GM18951 (cell line): ENCODE measurements around the gene WDFY4.

Experiments used
- POLR2A ChIP-seq: IDR thresholded peaks from 4 replicates; pipeline ENCODE4 v1.6.1; 2011; ENCODE audit warnings: mild to moderate bottlenecking; ENCODE audit not compliant: insufficient read length, insufficient read depth; ENCODE audit errors: extremely low read depth
- in situ Hi-C: fragments of 300-500 bp; cut with MboI; formaldehyde crosslinking; loops from one replicate; pipeline ENCODE4 v1.12.0; 2022; ENCODE audit warnings: low sequenced_read_pairs, mixed read lengths, inconsistent platforms; ENCODE audit not compliant: unreplicated experiment

Gene WDFY4

GRCh38 chr10:48902096-48902495 is 217.4 kb downstream of the WDFY4 start:
- in situ Hi-C loops: no loop called here
- TF ChIP-seq POLR2A: no peak

GRCh38 chr10:48903151-48903550 is 218.5 kb downstream of the WDFY4 start:
- in situ Hi-C loops: no loop called here
- TF ChIP-seq POLR2A: no peak

DNA sequence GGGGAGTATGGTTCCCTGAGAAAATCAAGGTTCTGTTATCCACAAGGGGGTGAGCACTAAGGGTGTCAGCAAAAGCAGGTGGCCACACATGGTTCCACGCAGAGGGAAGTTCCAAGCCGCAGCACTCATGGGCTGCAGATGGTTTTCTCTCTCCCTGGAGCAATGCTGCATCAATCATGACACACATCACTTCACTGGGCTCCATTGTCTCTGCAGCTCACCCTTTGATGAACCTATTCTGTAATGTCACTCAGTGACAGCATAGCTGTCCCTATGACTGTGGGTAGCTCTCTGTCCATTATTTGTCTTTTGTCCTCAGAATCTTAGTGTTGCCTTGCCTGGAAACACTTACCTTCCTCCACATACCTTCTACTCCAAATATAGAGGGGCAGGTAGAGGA is 220.2 kb downstream of the WDFY4 start:
- no peak for TF ChIP-seq POLR2A
- in situ Hi-C loops: no loop called here

- TF ChIP-seq POLR2A: no peak
- in situ Hi-C loops: no loop called here
These were observed 220.6 kb downstream of the WDFY4 start for GRCh38 chr10:48905311-48905710.

- in situ Hi-C loops: no loop called here
- TF ChIP-seq POLR2A: no peak
These were observed 222.2 kb downstream of the WDFY4 start for GRCh38 chr10:48906841-48907240.

DNA sequence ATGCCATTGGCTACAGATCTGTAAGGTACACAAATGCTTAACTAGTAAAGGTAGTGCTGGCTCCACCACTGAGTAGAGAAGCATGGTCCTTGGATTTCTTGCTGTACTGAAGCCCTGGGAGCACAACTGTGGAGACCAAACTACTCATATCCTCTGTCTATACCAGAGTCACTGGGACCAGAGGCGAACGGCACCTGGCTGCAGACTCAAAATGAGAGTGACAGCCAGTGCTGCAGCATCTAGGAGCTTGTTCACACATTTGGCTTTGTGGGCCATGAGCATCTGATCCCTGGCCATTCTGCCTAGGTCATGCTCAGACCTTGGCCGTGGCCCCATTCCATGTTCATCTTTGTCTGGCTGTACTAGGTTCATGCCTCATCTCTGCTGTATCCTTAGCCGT is 223.1 kb downstream of the WDFY4 start:
- in situ Hi-C loops: no loop called here
- TF ChIP-seq POLR2A: no peak

DNA sequence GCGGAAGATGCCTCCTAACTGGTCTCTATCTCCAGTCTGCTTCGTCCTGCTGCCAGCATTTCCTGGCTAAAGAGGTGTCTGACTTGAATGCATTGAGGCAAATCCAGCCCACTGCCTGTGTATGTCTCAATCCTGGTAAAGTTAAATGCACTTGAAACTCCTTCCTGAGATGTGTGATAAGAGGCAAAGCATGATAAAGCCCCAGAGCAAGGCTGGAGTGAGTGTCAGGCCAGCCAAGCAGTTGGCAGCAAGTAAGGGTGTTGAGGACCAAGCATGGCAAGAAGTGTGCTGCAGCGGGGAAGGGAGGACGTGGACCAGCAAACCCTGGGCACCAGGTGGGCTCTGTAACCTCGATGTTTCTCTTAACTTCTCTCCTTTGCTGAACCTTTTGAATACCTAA is 225.9 kb downstream of the WDFY4 start:
- TF ChIP-seq POLR2A: no peak

DNA sequence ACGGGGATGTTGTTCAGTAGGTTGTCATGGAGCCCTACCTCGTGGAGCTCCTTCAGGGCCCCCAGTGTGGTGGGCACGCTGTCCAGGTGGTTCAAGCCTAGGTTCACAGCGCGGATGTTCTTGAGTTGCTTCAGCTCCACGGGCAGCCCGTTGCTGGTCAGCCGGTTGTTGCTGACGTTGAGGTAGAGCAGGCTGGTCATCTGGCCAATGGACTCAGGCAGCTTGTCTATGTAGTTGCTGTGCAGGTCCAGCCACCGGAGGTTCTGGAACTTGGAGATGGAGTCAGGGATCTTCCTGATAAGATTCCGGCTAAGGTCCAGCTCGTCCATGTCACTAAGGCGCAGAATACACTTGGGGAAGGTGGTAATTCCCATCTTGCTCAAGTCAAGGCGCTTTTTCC is 229.0 kb downstream of the WDFY4 start:
- in situ Hi-C loops: no loop called here
- no peak for TF ChIP-seq POLR2A

More for the DNA sequence above, 225.9 kb downstream of the WDFY4 start:
- in situ Hi-C loops: no loop called here

- no peak for TF ChIP-seq POLR2A
- in situ Hi-C loops: no loop called here
These were observed 239.1 kb downstream of the WDFY4 start for GRCh38 chr10:48923748-48924147.

- no peak for TF ChIP-seq POLR2A
- in situ Hi-C loops: no loop called here
These were observed 240.3 kb downstream of the WDFY4 start for GRCh38 chr10:48924988-48925387.

- in situ Hi-C loops: no loop called here
- TF ChIP-seq POLR2A: no peak
These were observed 241.6 kb downstream of the WDFY4 start for GRCh38 chr10:48926255-48926654.

DNA sequence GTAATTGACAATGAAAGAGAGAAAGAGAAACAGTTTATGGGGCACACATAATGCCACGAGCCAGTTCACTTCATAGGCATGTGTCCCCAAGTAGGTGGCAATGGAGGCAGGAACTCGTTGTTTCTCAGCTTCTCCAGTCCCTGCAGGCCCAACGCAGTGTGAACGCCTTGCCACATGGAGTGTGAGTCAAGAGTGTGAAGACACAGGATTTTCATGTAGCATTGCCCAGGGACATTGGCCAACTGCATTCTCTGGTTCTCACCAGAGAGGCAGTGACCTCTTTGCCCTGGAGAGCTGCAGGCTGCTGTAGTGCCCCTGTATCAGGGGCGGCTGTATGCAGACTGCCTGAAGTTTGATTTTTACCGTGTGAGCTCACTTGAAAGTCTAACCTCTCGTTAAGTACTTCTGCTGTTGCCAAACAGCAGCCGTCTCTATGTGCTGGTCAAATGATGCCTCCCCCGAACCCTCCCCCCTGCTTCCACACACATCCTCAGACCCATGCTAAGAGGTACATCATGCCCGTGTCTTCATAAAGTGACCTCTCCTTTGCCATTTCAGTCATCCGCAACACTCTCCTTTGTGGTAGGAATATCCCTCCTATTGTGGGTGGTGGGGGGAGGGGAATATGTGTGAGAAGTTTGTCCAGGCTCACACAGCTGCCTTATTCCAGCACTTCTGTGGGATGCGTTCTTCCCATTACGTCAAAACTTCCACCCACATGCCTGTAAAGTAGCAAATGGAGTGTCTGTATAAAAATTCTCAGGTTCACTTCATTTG is 242.3 kb downstream of the WDFY4 start:
- in situ Hi-C loops: no loop called here
- no peak for TF ChIP-seq POLR2A

DNA sequence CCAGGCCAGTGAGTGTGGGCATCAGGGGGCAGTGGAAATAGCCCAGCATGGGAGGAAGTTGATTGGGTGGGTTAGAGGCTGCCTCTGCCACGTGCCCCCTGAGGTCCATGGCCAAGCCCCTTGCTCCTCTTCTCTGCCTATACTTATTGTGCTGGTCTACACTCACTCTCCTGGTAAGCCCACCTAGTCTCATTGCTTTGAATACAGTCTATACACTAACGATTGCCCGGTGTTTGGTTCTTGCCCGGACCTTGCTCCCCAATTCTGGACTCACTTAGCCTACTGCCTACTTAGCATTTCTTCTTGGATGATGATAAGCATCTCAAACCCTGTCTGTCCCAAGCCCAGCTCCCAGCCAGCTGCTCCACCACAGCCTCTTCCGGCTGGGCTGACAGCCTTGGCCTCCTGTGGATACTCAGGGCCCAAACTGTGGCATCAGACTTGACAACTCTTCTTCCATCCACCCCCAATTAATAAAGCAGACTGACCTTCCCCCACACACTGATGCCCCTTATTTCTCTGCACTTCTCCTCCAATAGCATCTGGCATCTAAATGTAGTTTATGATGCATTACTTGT is 244.8 kb downstream of the WDFY4 start:
- in situ Hi-C loops: no loop called here
- no peak for TF ChIP-seq POLR2A

GRCh38 chr10:48931188-48931587 is 246.5 kb downstream of the WDFY4 start:
- TF ChIP-seq POLR2A: no peak
- in situ Hi-C loops: no loop called here

- in situ Hi-C loops: no loop called here
- no peak for TF ChIP-seq POLR2A
These were observed 248.4 kb downstream of the WDFY4 start for GRCh38 chr10:48932831-48933664.
